ENCODE results near the gene PROK2. TPM values are rescaled to one million over a fixed set of nuclear protein-coding genes. Genes with fewer than 3 reads are reported as not detected.

PROK2 gene
- total and polyA plus RNA-seq, 2 experiments from 2014 or later = 2.1 to 2.3 TPM

DNA sequence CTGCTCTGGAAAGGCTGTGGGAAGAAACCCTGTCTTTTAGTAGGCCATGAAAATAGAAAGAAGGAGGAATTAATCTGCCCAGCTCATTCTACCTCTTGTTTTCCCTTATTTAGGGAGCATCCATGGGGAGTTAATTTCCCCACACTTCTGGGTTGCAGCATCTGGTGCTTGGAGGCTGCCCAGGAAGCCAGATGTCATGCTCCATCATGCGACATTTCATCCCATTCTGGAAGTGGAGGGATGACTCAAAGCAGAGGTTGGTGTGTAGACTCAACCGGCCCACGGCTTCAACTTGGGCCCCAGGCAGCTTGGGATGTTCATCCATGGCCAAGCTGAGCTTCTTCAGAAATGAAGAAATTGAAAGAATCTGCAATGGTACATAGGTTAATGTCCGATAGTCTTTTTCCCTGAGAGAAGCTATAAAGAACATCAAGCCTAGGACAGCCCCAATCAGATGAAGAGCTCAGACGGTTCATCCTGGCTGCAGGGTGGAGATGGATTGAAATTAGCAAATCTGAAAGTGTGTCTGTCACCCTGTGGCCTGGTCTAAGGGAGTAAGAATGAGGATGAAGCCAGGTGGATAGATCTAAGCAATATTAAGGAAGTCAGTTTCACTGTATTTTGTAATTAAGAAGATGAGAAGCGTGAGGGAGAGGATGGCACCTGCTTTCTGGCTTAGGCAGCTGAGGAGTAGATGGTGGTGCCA, 24.5 kb upstream of the PROK2 start:
- H3K27ac Mint-ChIP-seq = no peak overlapping the region
- Histone ChIP-seq H4K20me1 (replicated peaks; ENCODE audit: insufficient read depth) (no peaks in the 10 kb centered on the region), H3K4me1 (ENCODE audit: insufficient read depth) (no peaks in the 10 kb centered on the region), H3F3A (replicated peaks; ENCODE audit: low read depth) (no peaks in the 10 kb centered on the region), H3K79me2 (replicated peaks; ENCODE audit: insufficient read depth) (no peaks in the 10 kb centered on the region), H3K4me3 (no peak overlapping the region), H3K9me2 (ENCODE audit: insufficient read depth) (peaks cover 9% of the 10 kb centered on the region; the same call in 1 of the 2 replicates), H3K27ac (ENCODE audit: low read depth) (no peak overlapping the region), H3K4me2 (no peak overlapping the region), H3K27me3 (ENCODE audit: insufficient read depth) (no peaks in the 10 kb centered on the region), H3K36me3 (ENCODE audit: insufficient read depth) (no peaks in the 10 kb centered on the region), H2AFZ (no peak overlapping the region)
- TF ChIP-seq, protein P1, sequence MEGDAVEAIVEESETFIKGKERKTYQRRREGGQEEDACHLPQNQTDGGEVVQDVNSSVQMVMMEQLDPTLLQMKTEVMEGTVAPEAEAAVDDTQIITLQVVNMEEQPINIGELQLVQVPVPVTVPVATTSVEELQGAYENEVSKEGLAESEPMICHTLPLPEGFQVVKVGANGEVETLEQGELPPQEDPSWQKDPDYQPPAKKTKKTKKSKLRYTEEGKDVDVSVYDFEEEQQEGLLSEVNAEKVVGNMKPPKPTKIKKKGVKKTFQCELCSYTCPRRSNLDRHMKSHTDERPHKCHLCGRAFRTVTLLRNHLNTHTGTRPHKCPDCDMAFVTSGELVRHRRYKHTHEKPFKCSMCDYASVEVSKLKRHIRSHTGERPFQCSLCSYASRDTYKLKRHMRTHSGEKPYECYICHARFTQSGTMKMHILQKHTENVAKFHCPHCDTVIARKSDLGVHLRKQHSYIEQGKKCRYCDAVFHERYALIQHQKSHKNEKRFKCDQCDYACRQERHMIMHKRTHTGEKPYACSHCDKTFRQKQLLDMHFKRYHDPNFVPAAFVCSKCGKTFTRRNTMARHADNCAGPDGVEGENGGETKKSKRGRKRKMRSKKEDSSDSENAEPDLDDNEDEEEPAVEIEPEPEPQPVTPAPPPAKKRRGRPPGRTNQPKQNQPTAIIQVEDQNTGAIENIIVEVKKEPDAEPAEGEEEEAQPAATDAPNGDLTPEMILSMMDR (conservative IDR thresholded peaks at IDR 0.05; ENCODE audit: low read depth in 2 of 2) = no peak
- TF ChIP-seq ZNF462 (CRISPR knock-in tag; IDR thresholded peaks at IDR 0.05) (no peak), ETS1 (IDR thresholded peaks at IDR 0.05) (no peak), POLR2AphosphoS5 (IDR thresholded peaks at IDR 0.05; ENCODE audit: low read depth) (no peak), NANOG (IDR thresholded peaks at IDR 0.05; ENCODE audit: borderline replicate concordance) (no peak), CREB1 (CRISPR knock-in tag; IDR thresholded peaks at IDR 0.05; ENCODE audit: low read depth) (no peak), JUNB (IDR thresholded peaks at IDR 0.05; ENCODE audit: unreplicated experiment) (no peak), EZH2phosphoT487 (IDR thresholded peaks at IDR 0.05; ENCODE audit: unreplicated experiment) (no peak), STAT1 (IDR thresholded peaks at IDR 0.05; ENCODE audit: unreplicated experiment) (no peak), EZH2 (IDR thresholded peaks at IDR 0.05; ENCODE audit: low read depth, unreplicated experiment) (no peak)
- TF ChIP-seq, protein P2, sequence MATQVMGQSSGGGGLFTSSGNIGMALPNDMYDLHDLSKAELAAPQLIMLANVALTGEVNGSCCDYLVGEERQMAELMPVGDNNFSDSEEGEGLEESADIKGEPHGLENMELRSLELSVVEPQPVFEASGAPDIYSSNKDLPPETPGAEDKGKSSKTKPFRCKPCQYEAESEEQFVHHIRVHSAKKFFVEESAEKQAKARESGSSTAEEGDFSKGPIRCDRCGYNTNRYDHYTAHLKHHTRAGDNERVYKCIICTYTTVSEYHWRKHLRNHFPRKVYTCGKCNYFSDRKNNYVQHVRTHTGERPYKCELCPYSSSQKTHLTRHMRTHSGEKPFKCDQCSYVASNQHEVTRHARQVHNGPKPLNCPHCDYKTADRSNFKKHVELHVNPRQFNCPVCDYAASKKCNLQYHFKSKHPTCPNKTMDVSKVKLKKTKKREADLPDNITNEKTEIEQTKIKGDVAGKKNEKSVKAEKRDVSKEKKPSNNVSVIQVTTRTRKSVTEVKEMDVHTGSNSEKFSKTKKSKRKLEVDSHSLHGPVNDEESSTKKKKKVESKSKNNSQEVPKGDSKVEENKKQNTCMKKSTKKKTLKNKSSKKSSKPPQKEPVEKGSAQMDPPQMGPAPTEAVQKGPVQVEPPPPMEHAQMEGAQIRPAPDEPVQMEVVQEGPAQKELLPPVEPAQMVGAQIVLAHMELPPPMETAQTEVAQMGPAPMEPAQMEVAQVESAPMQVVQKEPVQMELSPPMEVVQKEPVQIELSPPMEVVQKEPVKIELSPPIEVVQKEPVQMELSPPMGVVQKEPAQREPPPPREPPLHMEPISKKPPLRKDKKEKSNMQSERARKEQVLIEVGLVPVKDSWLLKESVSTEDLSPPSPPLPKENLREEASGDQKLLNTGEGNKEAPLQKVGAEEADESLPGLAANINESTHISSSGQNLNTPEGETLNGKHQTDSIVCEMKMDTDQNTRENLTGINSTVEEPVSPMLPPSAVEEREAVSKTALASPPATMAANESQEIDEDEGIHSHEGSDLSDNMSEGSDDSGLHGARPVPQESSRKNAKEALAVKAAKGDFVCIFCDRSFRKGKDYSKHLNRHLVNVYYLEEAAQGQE (IDR thresholded peaks at IDR 0.05; ENCODE audit: unreplicated experiment) = no peak
- H3K27me3 Mint-ChIP-seq (ENCODE audit: insufficient read depth, low read depth, poor library complexity) = peaks cover 4% of the 10 kb centered on the region
- peaks cover 6% of the 10 kb centered on the region for H3K4me1 Mint-ChIP-seq
- no peaks in the 10 kb centered on the region for H3K9me3 Mint-ChIP-seq
- DNase-seq (ENCODE audit: low spot score) (no peak), ATAC-seq (no peak)
- H3K36me3 Mint-ChIP-seq (ENCODE audit: low read depth) = no peaks in the 10 kb centered on the region
- H3K4me3 Mint-ChIP-seq = no peak overlapping the region
